GM23248 (cell line): Measurements from ENCODE around the gene FILIP1. TPM values are rescaled to one million over a fixed set of nuclear protein-coding genes. Genes with fewer than 3 reads are reported as not detected.
A peak's percentile ranks its signal among the peaks of the same experiment; 100 is the strongest.

Source experiments
- DNase-seq: peaks from one replicate; pipeline ENCODE4 v3.0.0-alpha.2; 2015
- H2AFZ ChIP-seq: fragments of 200-600 bp; sonication (generic); 2 replicates; pipeline ENCODE4 v1.6.1; 2016; ENCODE audit warnings: antibody characterized with exemption
- H3F3A ChIP-seq: fragments of 200-600 bp; sonication (generic); 2 replicates; pipeline ENCODE4 v1.6.1; 2016; ENCODE audit warnings: mild to moderate bottlenecking, antibody characterized with exemption, mixed run types; ENCODE audit not compliant: insufficient read depth
- H3K27ac ChIP-seq: fragments of 200-600 bp; sonication (generic); 2 replicates; pipeline ENCODE4 v1.5.1; 2016; ENCODE audit warnings: mild to moderate bottlenecking
- H3K27me3 ChIP-seq: fragments of 200-600 bp; sonication (generic); replicated peaks from 2 replicates; pipeline ENCODE4 v1.6.1; 2016; ENCODE audit warnings: mild to moderate bottlenecking; ENCODE audit not compliant: insufficient read depth
- H3K36me3 ChIP-seq: fragments of 200-600 bp; sonication (generic); 2 replicates; pipeline ENCODE4 v1.6.1; 2016; ENCODE audit warnings: low read depth, mild to moderate bottlenecking
- H3K4me1 ChIP-seq: fragments of 200-600 bp; sonication (generic); 2 replicates; pipeline ENCODE4 v1.6.1; 2016; ENCODE audit warnings: mild to moderate bottlenecking; ENCODE audit not compliant: insufficient read depth
- H3K4me2 ChIP-seq: fragments of 200-600 bp; sonication (generic); one replicate; pipeline ENCODE4 v1.6.1; 2016; ENCODE audit warnings: mild to moderate bottlenecking; ENCODE audit not compliant: unreplicated experiment
- H3K4me3 ChIP-seq: fragments of 200-600 bp; sonication (generic); 2 replicates; pipeline ENCODE4 v1.5.1; 2016; ENCODE audit warnings: mild to moderate bottlenecking
- H3K79me2 ChIP-seq: fragments of 200-600 bp; sonication (generic); 2 replicates; pipeline ENCODE4 v1.6.1; 2016; ENCODE audit warnings: mild to moderate bottlenecking; ENCODE audit not compliant: insufficient read depth
- H3K9ac ChIP-seq: fragments of 200-600 bp; sonication (generic); 2 replicates; pipeline ENCODE4 v1.6.1; 2016; ENCODE audit warnings: mild to moderate bottlenecking
- H3K9me2 ChIP-seq: fragments of 200-600 bp; sonication (generic); 2 replicates; pipeline ENCODE4 v1.6.1; 2016; ENCODE audit warnings: mixed run types, mild to moderate bottlenecking, moderate library complexity; ENCODE audit not compliant: insufficient read depth
- H3K9me3 ChIP-seq: fragments of 200-600 bp; sonication (generic); one replicate; pipeline ENCODE4 v1.6.1; 2017; ENCODE audit warnings: low read depth
- H4K20me1 ChIP-seq: fragments of 200-600 bp; sonication (generic); 2 replicates; pipeline ENCODE4 v1.6.0; 2016; ENCODE audit not compliant: insufficient read depth
- EZH2 ChIP-seq: fragments of 200-600 bp; sonication (generic); IDR thresholded peaks from 2 replicates; pipeline ENCODE4 v1.6.1; 2018; ENCODE audit warnings: antibody characterized with exemption, mild to moderate bottlenecking; ENCODE audit not compliant: insufficient read depth, poor library complexity, severe bottlenecking
- EZH2phosphoT487 ChIP-seq: fragments of 200-600 bp; sonication (generic); IDR thresholded peaks from 2 replicates; pipeline ENCODE4 v1.6.1; 2018; ENCODE audit warnings: antibody characterized with exemption, moderate library complexity, mild to moderate bottlenecking, low read depth; ENCODE audit not compliant: insufficient read depth
- WGBS, 2 experiments: methylation state at CpG; one replicate each; pipeline ENCODE4 v1.1.6; 2015 to 2017; ENCODE audit warnings: low lambda C conversion rate in 2 of 2, low coverage in 1 of 2; ENCODE audit errors: missing lambda C conversion rate in 2 of 2; 5-methylcytosine and 5-hydroxymethylcytosine counted together
- in situ Hi-C: fragments of 300-500 bp; cut with MboI; formaldehyde crosslinking; loops from 2 replicates; pipeline ENCODE4 v1.15.0; 2020
- polyA plus RNA-seq: library from polyadenylated mRNA; unstranded; fragments of >200 nt; fragmentation: Nextera tagmentation; extraction: Ambion mirVana; gene quantifications from 2 replicates; pipeline ENCODE4 v1.2.1, GENCODE V29; 2016
- total RNA-seq: library from RNA; depleted of rRNA; stranded (reverse); fragments of >200 nt; shearing (Covaris generic); gene quantifications from 2 replicates; pipeline ENCODE4 v1.2.3, GENCODE V29; 2014

Gene FILIP1
- total and polyA plus RNA-seq, 2 experiments from 2014 or later: under 0.01 TPM; not detected in 1

DNA sequence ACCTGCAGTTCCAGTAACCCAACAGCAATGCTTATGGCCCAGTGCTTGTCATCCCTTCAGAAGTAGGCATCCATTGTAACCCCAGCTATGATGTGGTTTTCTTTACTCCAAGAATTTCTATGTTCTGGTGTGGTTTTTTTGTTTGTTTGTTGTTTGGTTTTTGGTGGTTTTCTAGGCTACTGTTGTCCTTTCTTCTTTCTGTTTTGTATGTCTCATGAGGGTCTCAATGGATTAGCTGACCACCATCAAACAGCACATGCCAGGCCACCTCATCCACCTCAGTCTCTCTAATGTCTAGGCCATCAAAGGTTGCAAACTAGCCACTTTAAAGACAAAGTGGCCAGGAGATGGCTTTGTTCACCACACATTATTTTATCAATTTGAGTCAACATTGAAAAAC lies 149.6 kb downstream of the FILIP1 start:
- TF ChIP-seq EZH2phosphoT487 (no peak), EZH2 (no peak)
- Histone ChIP-seq H3K79me2 (no peaks in the 10 kb centered on the region), H3K4me1 (no peaks in the 10 kb centered on the region), H3K4me2 (no peak overlapping the region), H3K27me3 (no peaks in the 10 kb centered on the region), H3F3A (no peaks in the 10 kb centered on the region), H3K27ac (no peak overlapping the region), H3K9ac (no peak overlapping the region), H3K9me3 (no peaks in the 10 kb centered on the region), H3K4me3 (no peak overlapping the region), H2AFZ (no peak overlapping the region), H3K9me2 (no peaks in the 10 kb centered on the region), H4K20me1 (no peaks in the 10 kb centered on the region), H3K36me3 (no peaks in the 10 kb centered on the region)
- no peak for DNase-seq
- in situ Hi-C loops: no loop called here

DNA sequence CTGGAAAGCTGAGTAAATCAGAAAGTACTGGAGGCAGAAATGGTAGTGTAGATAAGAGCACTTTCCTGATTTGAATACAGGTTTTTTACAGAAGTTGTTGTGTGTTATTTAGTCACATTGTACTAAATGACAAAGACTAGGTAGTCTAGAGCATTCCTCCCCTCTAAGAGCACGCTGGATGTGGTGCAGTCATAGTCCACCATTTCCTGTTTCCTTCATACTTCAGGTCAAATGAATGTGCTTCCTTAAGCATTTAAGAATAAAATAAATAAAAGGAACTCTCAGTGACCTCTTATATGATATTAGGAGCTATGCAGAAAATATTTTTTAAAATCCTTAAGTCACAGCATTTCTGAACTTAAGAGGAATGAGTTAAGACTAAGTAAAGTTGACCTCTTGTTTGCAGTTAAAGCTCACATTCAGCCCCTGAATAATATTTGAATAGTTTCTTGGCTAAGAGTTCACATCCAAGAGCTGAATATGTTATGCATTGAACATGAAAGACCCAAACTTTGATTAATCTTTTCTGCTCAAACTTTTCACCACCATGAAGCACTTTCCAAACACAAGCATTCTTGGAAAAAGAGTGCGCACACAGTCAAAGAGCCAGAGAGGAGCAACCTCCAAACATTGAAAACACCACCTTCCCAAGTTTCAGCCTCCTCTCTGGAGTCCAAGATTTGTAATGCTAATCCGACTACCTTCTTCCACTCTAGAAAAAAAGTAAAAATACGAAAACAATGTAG lies 155.6 kb downstream of the FILIP1 start:
- Histone ChIP-seq H3K9ac (no peak overlapping the region), H3K36me3 (no peaks in the 10 kb centered on the region), H3K4me3 (no peak overlapping the region), H3K79me2 (no peaks in the 10 kb centered on the region), H4K20me1 (no peaks in the 10 kb centered on the region), H3K9me3 (no peaks in the 10 kb centered on the region), H3F3A (peaks cover 25% of the 10 kb centered on the region), H3K27me3 (no peaks in the 10 kb centered on the region), H2AFZ (no peak overlapping the region), H3K4me1 (peaks cover 19% of the 10 kb centered on the region), H3K27ac (no peak overlapping the region), H3K9me2 (no peaks in the 10 kb centered on the region), H3K4me2 (no peak overlapping the region)
- no peak for DNase-seq
- TF ChIP-seq EZH2 (no peak), EZH2phosphoT487 (no peak)
- in situ Hi-C loops: no loop called here
- 51 to 61% methylated on average over 4 of the region's 4 CpGs for WGBS, 2 experiments

DNA sequence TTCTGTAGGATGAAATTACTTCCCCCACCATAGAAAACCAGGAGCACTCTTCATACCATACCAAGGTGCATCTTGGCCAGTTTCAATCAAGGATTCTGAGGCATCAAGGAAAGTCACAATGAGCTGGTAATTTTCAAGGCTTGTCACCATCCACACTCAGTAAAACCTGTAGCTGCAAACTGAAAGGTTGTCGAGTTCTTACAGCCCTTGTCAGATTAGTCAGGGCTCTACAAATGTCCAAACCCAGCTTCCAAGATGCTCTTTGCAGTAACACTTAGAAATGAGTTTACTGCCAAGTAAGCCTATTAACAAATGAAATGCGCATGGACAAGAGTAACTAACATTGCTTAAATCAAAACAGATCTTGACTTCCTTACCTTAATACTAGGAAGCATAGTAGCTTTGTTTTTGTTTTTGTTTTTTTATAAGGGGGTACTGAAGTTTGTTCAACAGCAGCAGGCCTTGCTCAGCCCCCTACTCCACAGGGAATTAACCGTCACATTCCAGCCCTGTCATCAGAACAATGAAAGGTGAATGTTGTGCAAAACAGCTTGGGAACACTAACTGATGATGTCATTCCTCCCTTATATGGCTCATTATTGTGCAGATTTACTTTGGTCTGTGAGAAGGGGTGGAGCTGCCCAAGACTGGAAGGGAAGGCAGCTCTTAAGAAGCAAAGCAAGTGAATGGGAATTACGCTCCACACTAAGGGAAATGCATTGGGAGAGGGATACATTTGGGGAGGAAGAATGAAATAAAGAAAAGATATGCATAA lies 159.1 kb downstream of the FILIP1 start:
- H3K27me3 ChIP-seq: no peaks in the 10 kb centered on the region
- TF ChIP-seq EZH2: no peak
- no peak for TF ChIP-seq EZH2phosphoT487
- peak overlapping the region; percentile 9; the same call in 1 of the 2 replicates for H3K4me3 ChIP-seq
- H3K36me3 ChIP-seq: no peaks in the 10 kb centered on the region
- H3K79me2 ChIP-seq: no peaks in the 10 kb centered on the region
- peak overlapping the region; percentile 26; the same call in 1 of the 2 replicates for H2AFZ ChIP-seq
- peaks cover 37% of the 10 kb centered on the region for H3K4me1 ChIP-seq
- H4K20me1 ChIP-seq: no peaks in the 10 kb centered on the region
- DNase-seq: peak; percentile 88
- H3K9ac ChIP-seq: no peak overlapping the region
- in situ Hi-C loops: no loop called here
- H3K27ac ChIP-seq: peak overlapping the region; percentile 25
- no peaks in the 10 kb centered on the region for H3K9me2 ChIP-seq
- H3F3A ChIP-seq: peaks cover 30% of the 10 kb centered on the region
- H3K4me2 ChIP-seq: peak overlapping the region; percentile 52
- WGBS, 2 experiments: 4 to 8% methylated on average over 4 of the region's 4 CpGs
- H3K9me3 ChIP-seq: no peaks in the 10 kb centered on the region

DNA sequence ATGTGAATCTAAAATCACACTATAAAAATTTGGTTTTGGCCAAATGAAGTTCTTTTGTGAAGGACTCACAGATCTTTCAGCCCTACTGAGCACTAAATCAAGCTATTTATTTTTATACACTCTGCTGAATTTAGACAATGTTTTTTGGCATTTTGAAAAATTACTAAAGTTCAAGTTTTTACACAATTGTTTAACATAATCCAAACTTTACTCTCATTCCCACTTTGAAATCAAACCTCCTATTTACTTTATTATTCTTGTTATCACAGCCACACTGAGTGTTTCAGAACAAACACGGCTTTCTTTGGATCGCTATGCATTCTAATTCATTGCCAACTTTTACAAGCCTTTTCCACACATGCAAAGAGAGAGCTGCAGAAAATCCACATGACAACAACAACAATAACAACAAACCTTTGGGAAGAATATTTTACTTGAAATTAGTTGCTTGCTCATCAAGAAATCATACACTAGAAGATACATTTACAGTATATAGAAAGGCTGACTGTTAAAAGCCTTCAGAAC lies 159.9 kb downstream of the FILIP1 start:
- no peak for TF ChIP-seq EZH2
- TF ChIP-seq EZH2phosphoT487: no peak
- Histone ChIP-seq H3K36me3 (no peaks in the 10 kb centered on the region), H4K20me1 (no peaks in the 10 kb centered on the region), H3K4me3 (no peak overlapping the region), H3K9ac (no peak overlapping the region), H3K4me2 (no peak overlapping the region), H3K9me2 (no peaks in the 10 kb centered on the region), H3F3A (peaks cover 30% of the 10 kb centered on the region), H2AFZ (no peak overlapping the region), H3K79me2 (no peaks in the 10 kb centered on the region), H3K27me3 (no peaks in the 10 kb centered on the region), H3K27ac (peak overlapping the region; percentile 25), H3K4me1 (peaks cover 37% of the 10 kb centered on the region), H3K9me3 (no peaks in the 10 kb centered on the region)
- WGBS, 2 experiments: 27 to 33% methylated on average over 2 of the region's 2 CpGs
- in situ Hi-C loops: no loop called here
- DNase-seq: no peak
